Endodermal cell (in vitro differentiated cells): Measurements from ENCODE around the gene CLDN10. TPM values are rescaled to one million over a fixed set of nuclear protein-coding genes. Genes with fewer than 3 reads are reported as not detected.

ENCODE experiments used
- DNase-seq: peaks from one replicate; pipeline ENCODE4 v3.0.0-alpha.2; 2017
- H3K27ac ChIP-seq: 2 replicates; pipeline ENCODE4 v1.5.1; 2013; ENCODE audit warnings: mild to moderate bottlenecking, low read depth, low read length, moderate library complexity
- H3K27me3 ChIP-seq: 2 replicates; pipeline ENCODE4 v1.6.1; 2013; ENCODE audit warnings: mild to moderate bottlenecking, low read length, moderate library complexity; ENCODE audit not compliant: insufficient read depth, control insufficient read depth, poor library complexity, severe bottlenecking
- H3K36me3 ChIP-seq: 2 replicates; pipeline ENCODE4 v1.7.0; 2013; ENCODE audit warnings: mild to moderate bottlenecking, low read length, moderate library complexity; ENCODE audit not compliant: control insufficient read depth, insufficient read depth
- H3K4me1 ChIP-seq: one replicate; pipeline ENCODE4 v1.7.0; 2013; ENCODE audit warnings: low read length; ENCODE audit not compliant: control insufficient read depth, insufficient read depth
- H3K4me3 ChIP-seq: 2 replicates; pipeline ENCODE4 v1.5.1; 2013; ENCODE audit warnings: mild to moderate bottlenecking, low read length, moderate library complexity
- H3K9ac ChIP-seq: 2 replicates; pipeline ENCODE4 v1.6.1; 2013; ENCODE audit warnings: mild to moderate bottlenecking, low read length, moderate library complexity; ENCODE audit not compliant: poor library complexity, severe bottlenecking; ENCODE audit errors: extremely low read depth
- H3K9me3 ChIP-seq: 2 replicates; pipeline ENCODE4 v1.6.1; 2013; ENCODE audit warnings: mild to moderate bottlenecking, low read length, moderate library complexity; ENCODE audit not compliant: control insufficient read depth
- H3K27ac Mint-ChIP-seq: 2 replicates; pipeline ENCODE4 v1.8.0; 2020; ENCODE audit warnings: mixed read lengths
- H3K27me3 Mint-ChIP-seq: 2 replicates; pipeline ENCODE4 v1.8.0; 2021; ENCODE audit warnings: mild to moderate bottlenecking, mixed read lengths; ENCODE audit not compliant: insufficient read depth
- H3K36me3 Mint-ChIP-seq: 2 replicates; pipeline ENCODE4 v1.8.0; 2020; ENCODE audit warnings: low read depth, mixed read lengths
- H3K4me1 Mint-ChIP-seq: 2 replicates; pipeline ENCODE4 v1.8.0; 2020; ENCODE audit warnings: mixed read lengths
- H3K4me3 Mint-ChIP-seq: 2 replicates; pipeline ENCODE4 v1.8.0; 2020; ENCODE audit warnings: mild to moderate bottlenecking, moderate library complexity, mixed read lengths
- H3K9me3 Mint-ChIP-seq: 2 replicates; pipeline ENCODE4 v1.8.0; 2020; ENCODE audit warnings: mild to moderate bottlenecking, mixed read lengths
- WGBS, 2 experiments: methylation state at CpG; one replicate each; pipeline versions ENCODE4 v1.1.5 to v1.1.7; 2013; ENCODE audit warnings: missing lambda C conversion rate in 2 of 2, mixed read lengths in 1 of 2; ENCODE audit not compliant: insufficient coverage in 1 of 2, insufficient read length in 1 of 2; 5-methylcytosine and 5-hydroxymethylcytosine counted together
- total RNA-seq, 2 donors: library from RNA; stranded (reverse); fragmentation: NEBNext Ultra II Directional in 1 of 2; extraction: Animal tissue kit (Norgen Biotek cat#: 25700) in 1 of 2; gene quantifications; 2 replicates in 1 of 2; 3 replicates in 1 of 2; pipeline ENCODE4 v1.2.1, GENCODE V29; 2021
- TF ChIP-seq, protein P1 (sequence below): fragments of 200-600 bp; sonication (generic); conservative IDR thresholded peaks from 2 replicates; pipeline ENCODE4 v1.5.0; 2021; ENCODE audit warnings: antibody characterized with exemption, mild to moderate bottlenecking

The CLDN10 gene
- total RNA-seq, 2 donors from 2014 or later, result 4.6 to 10.6 TPM

DNA sequence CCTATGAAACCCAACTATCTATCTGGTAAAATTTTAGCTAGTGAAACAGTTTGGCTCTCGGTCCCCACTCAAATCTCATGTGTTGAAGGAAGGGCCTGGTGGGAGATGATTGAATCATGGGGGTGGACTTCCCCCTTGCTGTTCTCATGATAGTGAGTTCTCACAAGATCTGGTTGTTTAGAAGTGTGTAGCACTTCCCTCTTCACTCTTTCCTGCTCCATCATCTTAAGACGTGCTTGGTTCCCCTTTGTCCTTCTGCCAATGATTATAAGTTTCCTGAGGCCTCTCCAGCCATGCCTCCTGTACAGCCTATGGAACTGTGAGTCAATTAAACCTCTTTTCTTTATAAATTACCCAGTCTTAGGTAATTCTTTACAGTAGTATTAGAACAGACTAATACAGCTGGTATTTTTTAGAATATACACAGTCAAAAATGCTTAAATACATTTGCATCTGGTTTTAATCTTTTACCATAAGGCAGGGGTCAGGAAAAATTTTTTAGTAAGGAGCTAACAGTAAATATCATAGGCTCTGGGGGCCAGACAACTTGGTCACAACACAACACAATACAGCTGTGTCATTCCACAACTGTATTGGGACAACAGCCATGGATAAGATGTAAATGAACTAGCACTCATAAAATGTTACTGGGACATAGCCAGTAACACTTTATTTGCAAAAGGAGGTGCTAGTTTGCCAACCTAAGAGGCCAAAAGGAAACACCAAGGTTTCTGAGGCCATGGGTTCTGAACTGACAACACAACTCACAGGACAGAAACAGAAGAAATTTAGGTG, 67.7 kb downstream of the CLDN10 start:
- no peaks in the 10 kb centered on the region for H3K27me3 ChIP-seq
- Mint-ChIP-seq H3K9me3 (no peaks in the 10 kb centered on the region), H3K36me3 (peaks cover 54% of the 10 kb centered on the region), H3K27ac (no peak overlapping the region), H3K27me3 (no peaks in the 10 kb centered on the region), H3K4me1 (peaks cover 1% of the 10 kb centered on the region), H3K4me3 (no peak overlapping the region)
- H3K9me3 ChIP-seq, result no peaks in the 10 kb centered on the region
- H3K27ac ChIP-seq, result no peak overlapping the region
- TF ChIP-seq, protein P1, sequence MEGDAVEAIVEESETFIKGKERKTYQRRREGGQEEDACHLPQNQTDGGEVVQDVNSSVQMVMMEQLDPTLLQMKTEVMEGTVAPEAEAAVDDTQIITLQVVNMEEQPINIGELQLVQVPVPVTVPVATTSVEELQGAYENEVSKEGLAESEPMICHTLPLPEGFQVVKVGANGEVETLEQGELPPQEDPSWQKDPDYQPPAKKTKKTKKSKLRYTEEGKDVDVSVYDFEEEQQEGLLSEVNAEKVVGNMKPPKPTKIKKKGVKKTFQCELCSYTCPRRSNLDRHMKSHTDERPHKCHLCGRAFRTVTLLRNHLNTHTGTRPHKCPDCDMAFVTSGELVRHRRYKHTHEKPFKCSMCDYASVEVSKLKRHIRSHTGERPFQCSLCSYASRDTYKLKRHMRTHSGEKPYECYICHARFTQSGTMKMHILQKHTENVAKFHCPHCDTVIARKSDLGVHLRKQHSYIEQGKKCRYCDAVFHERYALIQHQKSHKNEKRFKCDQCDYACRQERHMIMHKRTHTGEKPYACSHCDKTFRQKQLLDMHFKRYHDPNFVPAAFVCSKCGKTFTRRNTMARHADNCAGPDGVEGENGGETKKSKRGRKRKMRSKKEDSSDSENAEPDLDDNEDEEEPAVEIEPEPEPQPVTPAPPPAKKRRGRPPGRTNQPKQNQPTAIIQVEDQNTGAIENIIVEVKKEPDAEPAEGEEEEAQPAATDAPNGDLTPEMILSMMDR, result no peak
- H3K9ac ChIP-seq, result no peak overlapping the region
- H3K4me1 ChIP-seq, result no peaks in the 10 kb centered on the region
- peaks cover 81% of the 10 kb centered on the region for H3K36me3 ChIP-seq
- no peak for DNase-seq
- WGBS, 2 experiments, result 90 to 100% methylated on average over 1 to 2 of the region's 2 CpGs
- no peak overlapping the region for H3K4me3 ChIP-seq

DNA sequence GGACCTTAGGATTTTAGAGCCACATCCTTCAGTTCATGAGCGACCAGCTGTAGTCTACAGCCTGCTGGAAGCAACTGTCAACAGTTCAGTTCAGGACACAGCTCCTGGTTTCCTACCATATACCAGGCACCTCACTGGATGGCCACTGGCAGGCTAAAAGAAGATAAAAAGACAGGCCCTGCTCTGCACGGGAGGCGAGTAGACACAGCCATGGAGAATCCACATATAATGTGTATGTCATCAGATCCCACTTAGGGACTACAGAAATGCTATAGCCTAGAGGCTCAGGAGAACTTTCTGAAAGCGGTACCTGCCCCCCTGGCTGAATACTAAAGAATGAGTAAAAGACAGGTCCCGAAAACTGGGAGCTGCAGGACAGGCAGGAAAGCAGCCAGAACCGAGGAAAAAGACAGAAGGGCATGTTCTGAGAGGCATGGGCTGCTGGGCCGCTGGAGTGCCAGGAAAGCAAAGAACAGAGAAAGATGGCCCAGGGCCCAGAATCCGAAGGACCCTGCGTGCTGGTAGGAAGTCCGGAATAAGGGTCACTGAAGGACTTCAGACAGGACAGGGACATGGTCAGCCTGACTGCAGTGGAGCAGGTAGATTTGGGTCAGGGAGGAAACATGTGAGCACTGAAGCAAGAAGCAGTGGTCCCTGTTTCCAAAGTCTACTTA, 68.4 kb downstream of the CLDN10 start:
- TF ChIP-seq, protein P1, result no peak
- Histone ChIP-seq H3K4me1 (no peaks in the 10 kb centered on the region), H3K9ac (no peak overlapping the region), H3K4me3 (no peak overlapping the region), H3K9me3 (no peaks in the 10 kb centered on the region), H3K36me3 (peaks cover 73% of the 10 kb centered on the region), H3K27ac (no peak overlapping the region), H3K27me3 (no peaks in the 10 kb centered on the region)
- H3K27ac Mint-ChIP-seq, result no peak overlapping the region
- H3K4me3 Mint-ChIP-seq, result no peak overlapping the region
- H3K9me3 Mint-ChIP-seq, result no peaks in the 10 kb centered on the region
- peaks cover 55% of the 10 kb centered on the region for H3K36me3 Mint-ChIP-seq
- H3K27me3 Mint-ChIP-seq, result no peaks in the 10 kb centered on the region
- peaks cover 1% of the 10 kb centered on the region for H3K4me1 Mint-ChIP-seq
- DNase-seq, result no peak
- WGBS, 2 experiments, result 93 to 97% methylated on average over 10 of the region's 10 CpGs

DNA sequence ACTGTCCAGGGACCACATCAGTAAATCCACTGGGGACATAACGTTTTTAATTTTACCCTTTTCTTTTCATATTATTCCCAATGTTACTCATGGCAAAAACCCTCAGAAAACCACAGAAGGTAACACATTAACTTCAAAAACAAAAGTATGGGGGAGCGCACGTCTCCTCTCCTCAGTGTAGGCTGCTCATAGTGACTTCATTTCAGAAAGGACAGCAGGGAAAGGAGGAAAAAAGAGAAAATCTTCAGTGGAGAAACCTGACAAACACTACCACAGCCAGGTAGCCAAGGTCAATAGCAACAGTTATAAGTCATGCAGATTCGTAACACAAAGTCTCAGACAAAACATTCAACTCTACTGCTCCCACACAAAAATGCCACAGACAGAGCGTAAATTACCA, 70.6 kb downstream of the CLDN10 start:
- Histone ChIP-seq H3K4me1 (no peaks in the 10 kb centered on the region), H3K36me3 (peaks cover 79% of the 10 kb centered on the region), H3K27ac (no peak overlapping the region), H3K9ac (no peak overlapping the region), H3K9me3 (no peaks in the 10 kb centered on the region), H3K27me3 (no peaks in the 10 kb centered on the region), H3K4me3 (no peak overlapping the region)
- WGBS, 2 experiments, result 54 to 62% methylated on average over 3 to 5 of the region's 5 CpGs
- Mint-ChIP-seq H3K36me3 (peaks cover 63% of the 10 kb centered on the region), H3K4me1 (peaks cover 1% of the 10 kb centered on the region), H3K27me3 (no peaks in the 10 kb centered on the region), H3K4me3 (no peak overlapping the region), H3K9me3 (no peaks in the 10 kb centered on the region), H3K27ac (no peak overlapping the region)
- no peak for DNase-seq
- TF ChIP-seq, protein P1, result no peak
